OCI-LY3 (cell line): ENCODE results near the gene COL4A4.

ENCODE experiments used
- H2AFZ ChIP-seq: fragments of 200-600, 300-600 bp; shearing (Covaris generic); 2 replicates; pipeline ENCODE4 v1.6.0; 2014; ENCODE audit warnings: antibody characterized with exemption, low read depth, low read length
- H3K27ac ChIP-seq: fragments of 200-600, 300-600 bp; sonication (generic); 2 replicates; pipeline ENCODE4 v1.5.1; 2014; ENCODE audit warnings: mild to moderate bottlenecking, low read length, moderate library complexity, mixed read lengths
- H3K27me3 ChIP-seq: fragments of 200-600, 300-600 bp; sonication (generic); 2 replicates; pipeline ENCODE4 v1.6.1; 2014; ENCODE audit warnings: low read depth, low read length, mixed read lengths
- H3K36me3 ChIP-seq: fragments of 200-600, 300-600 bp; sonication (generic); replicated peaks from 2 replicates; pipeline ENCODE3; 2014; ENCODE audit warnings: low read depth, low read length, mixed read lengths
- H3K4me1 ChIP-seq: fragments of 300-600, 200-600 bp; sonication (generic); 2 replicates; pipeline ENCODE4 v1.6.1; 2014; ENCODE audit warnings: low read length, mixed read lengths
- H3K4me2 ChIP-seq: fragments of 200-600, 300-600 bp; sonication (generic); 2 replicates; pipeline ENCODE4 v1.6.1; 2014; ENCODE audit warnings: low read length, mixed read lengths
- H3K4me3 ChIP-seq: fragments of 300-600, 200-600 bp; sonication (generic); 2 replicates; pipeline ENCODE4 v1.5.1; 2014; ENCODE audit warnings: antibody characterized with exemption, mild to moderate bottlenecking, low read length, moderate library complexity
- H3K79me2 ChIP-seq: fragments of 300-600, 200-600 bp; shearing (Covaris generic); 2 replicates; pipeline ENCODE4 v1.6.1; 2014; ENCODE audit warnings: mild to moderate bottlenecking, low read length, mixed read lengths
- H3K9ac ChIP-seq: fragments of 300-600, 200-600 bp; shearing (Covaris generic); 2 replicates; pipeline ENCODE4 v1.6.0; 2014; ENCODE audit warnings: mild to moderate bottlenecking, low read length, moderate library complexity
- H3K9me3 ChIP-seq: fragments of 200-600, 300-600 bp; shearing (Covaris generic); 2 replicates; pipeline ENCODE4 v1.6.1; 2014; ENCODE audit warnings: low read length, mixed read lengths; ENCODE audit not compliant: insufficient read depth
- H4K20me1 ChIP-seq: fragments of 200-600, 300-600 bp; sonication (generic); 2 replicates; pipeline ENCODE4 v1.6.1; 2016; ENCODE audit warnings: low read length, mixed read lengths; ENCODE audit not compliant: insufficient read depth
- EZH2phosphoT487 ChIP-seq: fragments of 200-600 bp; shearing (Covaris generic); IDR thresholded peaks from 2 replicates; pipeline ENCODE4 v1.6.1; 2018; ENCODE audit warnings: antibody characterized with exemption, mixed run types, low read depth
- TF ChIP-seq, protein P1 (sequence below): fragments of 200-600, 300-600 bp; sonication (generic); IDR thresholded peaks from 2 replicates; pipeline ENCODE4 v1.5.1; 2014; ENCODE audit warnings: antibody characterized with exemption, low read length, low read depth

COL4A4 gene

DNA sequence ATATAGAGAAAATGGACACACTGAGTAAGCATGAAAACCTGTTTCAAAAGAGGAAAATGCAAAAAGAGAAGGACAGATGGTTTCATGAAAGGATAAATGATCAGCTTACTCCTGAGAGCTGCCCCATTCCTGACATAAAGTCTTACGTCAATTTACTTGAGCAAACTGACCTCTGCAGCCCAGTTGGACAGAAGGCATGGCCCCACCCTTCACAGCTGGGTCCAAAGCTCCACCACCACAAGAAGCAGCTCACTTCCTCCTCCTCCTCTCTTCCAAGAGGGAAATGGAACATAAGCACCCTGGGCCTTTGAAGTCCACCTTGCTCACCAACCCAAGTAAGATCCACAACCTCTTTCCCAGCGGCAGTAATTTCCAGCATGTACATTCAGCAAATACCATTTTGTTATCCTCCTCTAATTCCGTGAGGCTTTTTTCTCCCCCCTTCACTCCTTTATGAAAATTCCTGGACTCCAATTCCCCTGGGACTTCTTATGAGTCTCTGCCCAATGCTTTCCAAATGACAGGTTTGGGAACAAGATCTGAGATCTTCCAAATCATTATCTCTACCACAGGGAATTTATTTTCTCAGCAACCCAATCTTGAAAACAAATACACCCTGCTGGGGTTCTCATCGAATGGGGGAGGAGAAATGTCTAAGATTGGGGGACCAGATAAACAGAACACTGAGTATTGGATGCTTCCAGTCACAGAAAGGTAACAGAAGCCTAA, 10.1 kb downstream of the COL4A4 start:
- Histone ChIP-seq H3K4me2 (no peak overlapping the region), H3K27me3 (no peaks in the 10 kb centered on the region; the same call in 1 of the 2 replicates), H3K79me2 (no peaks in the 10 kb centered on the region), H3K36me3 (no peaks in the 10 kb centered on the region), H3K4me3 (no peak overlapping the region), H2AFZ (no peak overlapping the region), H3K9ac (no peak overlapping the region), H3K27ac (no peak overlapping the region), H3K9me3 (no peaks in the 10 kb centered on the region), H4K20me1 (no peaks in the 10 kb centered on the region), H3K4me1 (no peaks in the 10 kb centered on the region)
- TF ChIP-seq, protein P1, sequence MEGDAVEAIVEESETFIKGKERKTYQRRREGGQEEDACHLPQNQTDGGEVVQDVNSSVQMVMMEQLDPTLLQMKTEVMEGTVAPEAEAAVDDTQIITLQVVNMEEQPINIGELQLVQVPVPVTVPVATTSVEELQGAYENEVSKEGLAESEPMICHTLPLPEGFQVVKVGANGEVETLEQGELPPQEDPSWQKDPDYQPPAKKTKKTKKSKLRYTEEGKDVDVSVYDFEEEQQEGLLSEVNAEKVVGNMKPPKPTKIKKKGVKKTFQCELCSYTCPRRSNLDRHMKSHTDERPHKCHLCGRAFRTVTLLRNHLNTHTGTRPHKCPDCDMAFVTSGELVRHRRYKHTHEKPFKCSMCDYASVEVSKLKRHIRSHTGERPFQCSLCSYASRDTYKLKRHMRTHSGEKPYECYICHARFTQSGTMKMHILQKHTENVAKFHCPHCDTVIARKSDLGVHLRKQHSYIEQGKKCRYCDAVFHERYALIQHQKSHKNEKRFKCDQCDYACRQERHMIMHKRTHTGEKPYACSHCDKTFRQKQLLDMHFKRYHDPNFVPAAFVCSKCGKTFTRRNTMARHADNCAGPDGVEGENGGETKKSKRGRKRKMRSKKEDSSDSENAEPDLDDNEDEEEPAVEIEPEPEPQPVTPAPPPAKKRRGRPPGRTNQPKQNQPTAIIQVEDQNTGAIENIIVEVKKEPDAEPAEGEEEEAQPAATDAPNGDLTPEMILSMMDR = no peak
- no peak for TF ChIP-seq EZH2phosphoT487

DNA sequence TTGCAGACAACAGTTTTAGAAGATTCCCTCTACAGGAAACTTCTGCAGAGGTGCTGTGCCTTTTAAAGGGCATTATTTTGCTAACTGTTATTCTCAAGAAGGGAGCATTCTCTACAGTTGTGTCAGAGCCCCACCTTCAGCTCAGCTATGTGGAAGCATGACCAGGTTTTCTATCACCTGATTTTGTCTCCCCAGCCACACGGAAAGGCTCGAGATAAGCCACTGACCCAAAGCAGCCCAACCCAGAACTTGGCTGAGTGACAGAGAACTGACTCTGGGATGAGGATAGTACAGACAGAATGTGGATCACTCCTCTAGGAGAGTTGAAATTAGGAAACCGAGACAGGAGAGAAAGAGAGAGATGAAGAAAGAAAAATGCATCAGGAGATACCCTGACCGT, 10.7 kb downstream of the COL4A4 start:
- no peaks in the 10 kb centered on the region; the same call in 1 of the 2 replicates for H3K27me3 ChIP-seq
- no peaks in the 10 kb centered on the region for H3K9me3 ChIP-seq
- no peaks in the 10 kb centered on the region for H3K36me3 ChIP-seq
- no peak overlapping the region for H3K4me2 ChIP-seq
- TF ChIP-seq, protein P1 = no peak
- TF ChIP-seq EZH2phosphoT487 = no peak
- no peaks in the 10 kb centered on the region for H3K79me2 ChIP-seq
- no peaks in the 10 kb centered on the region for H3K4me1 ChIP-seq
- H2AFZ ChIP-seq = no peak overlapping the region
- no peak overlapping the region for H3K27ac ChIP-seq
- no peak overlapping the region for H3K4me3 ChIP-seq
- H4K20me1 ChIP-seq = no peaks in the 10 kb centered on the region
- H3K9ac ChIP-seq = no peak overlapping the region

DNA sequence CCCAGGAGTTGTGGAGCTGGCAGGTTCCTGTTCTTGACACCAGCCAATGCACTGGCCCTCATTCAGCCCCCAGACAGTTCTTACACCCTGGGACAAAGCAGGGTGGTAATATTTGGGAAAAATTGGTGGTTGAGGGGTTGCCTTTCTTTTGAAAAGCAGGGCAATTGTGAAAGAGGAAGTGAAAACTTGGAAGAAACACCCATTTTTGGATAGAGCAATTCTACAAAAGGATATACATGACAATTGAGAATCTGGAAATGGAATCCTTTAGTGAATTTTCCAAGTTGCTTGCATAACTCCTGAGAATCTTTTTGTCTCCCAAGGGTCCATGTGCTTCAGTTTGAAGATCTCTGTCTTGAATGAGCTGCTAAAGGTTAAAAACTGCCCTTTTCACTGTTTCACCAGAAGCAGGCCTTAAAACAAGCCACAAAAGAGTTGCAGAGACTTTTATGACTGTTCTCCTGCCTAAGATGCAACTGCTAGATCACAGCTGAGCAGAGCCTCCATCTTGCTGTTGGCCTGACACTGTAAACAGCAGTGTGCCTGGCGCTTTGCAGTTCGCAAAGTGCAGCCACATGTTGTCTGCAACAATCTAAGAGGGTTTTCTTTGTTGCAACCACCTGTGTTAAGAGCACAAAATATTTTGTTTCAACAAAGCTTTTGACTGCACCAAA, 11.8 kb downstream of the COL4A4 start:
- no peaks in the 10 kb centered on the region; the same call in 1 of the 2 replicates for H3K27me3 ChIP-seq
- no peak overlapping the region for H2AFZ ChIP-seq
- H3K4me3 ChIP-seq = no peak overlapping the region
- no peaks in the 10 kb centered on the region for H3K36me3 ChIP-seq
- TF ChIP-seq, protein P1 = no peak
- no peak for TF ChIP-seq EZH2phosphoT487
- no peaks in the 10 kb centered on the region for H4K20me1 ChIP-seq
- no peaks in the 10 kb centered on the region for H3K4me1 ChIP-seq
- H3K79me2 ChIP-seq = no peaks in the 10 kb centered on the region
- H3K4me2 ChIP-seq = no peak overlapping the region
- no peaks in the 10 kb centered on the region for H3K9me3 ChIP-seq
- H3K9ac ChIP-seq = no peak overlapping the region
- H3K27ac ChIP-seq = no peak overlapping the region

DNA sequence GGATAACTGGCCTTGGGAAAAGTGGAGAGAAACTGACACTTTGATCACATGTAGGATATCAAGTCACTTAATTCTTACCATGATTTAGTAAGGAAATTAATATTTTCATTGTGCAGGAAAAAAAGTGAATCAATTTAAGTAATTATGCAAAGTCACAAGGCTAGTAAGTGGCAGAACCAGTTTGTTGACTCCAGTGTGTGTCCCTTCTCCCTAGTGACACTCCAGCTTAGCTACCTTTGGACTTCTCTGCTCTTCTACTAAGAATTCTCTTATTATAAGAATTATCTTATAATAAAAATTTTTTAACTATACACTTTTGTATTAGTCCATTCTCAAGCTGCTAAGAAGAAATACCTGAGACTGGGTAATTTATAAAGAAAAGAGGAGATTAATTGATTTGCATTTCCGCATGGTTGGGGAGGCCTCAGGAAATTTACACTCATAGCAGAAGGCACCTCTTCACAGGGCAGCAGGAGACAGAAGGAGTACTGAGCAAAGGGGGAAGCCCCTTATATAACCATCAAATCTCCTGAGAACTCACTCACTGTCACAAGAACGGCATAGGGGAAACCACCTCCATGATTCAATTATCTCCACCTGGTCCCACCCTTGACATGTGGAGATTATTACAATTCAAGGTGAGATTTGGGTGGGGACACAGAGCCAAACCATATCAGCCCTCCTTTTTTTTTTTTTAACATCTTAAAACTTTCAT, 13.6 kb downstream of the COL4A4 start:
- H3K4me2 ChIP-seq = no peak overlapping the region
- H3K4me1 ChIP-seq = no peaks in the 10 kb centered on the region
- H3K27ac ChIP-seq = no peak overlapping the region
- no peak overlapping the region for H2AFZ ChIP-seq
- H4K20me1 ChIP-seq = no peaks in the 10 kb centered on the region
- no peaks in the 10 kb centered on the region; the same call in 1 of the 2 replicates for H3K27me3 ChIP-seq
- no peaks in the 10 kb centered on the region for H3K9me3 ChIP-seq
- H3K79me2 ChIP-seq = no peaks in the 10 kb centered on the region
- no peaks in the 10 kb centered on the region for H3K36me3 ChIP-seq
- no peak overlapping the region for H3K9ac ChIP-seq
- no peak overlapping the region for H3K4me3 ChIP-seq
- TF ChIP-seq EZH2phosphoT487 = no peak
- TF ChIP-seq, protein P1 = no peak
